HG03103 (cell line): ENCODE results near the gene ARPP19.
A peak's percentile ranks its signal among the peaks of the same experiment; 100 is the strongest.
"Not testable (repeated sequence)": the region's sequence is repeated elsewhere in the genome, so short reads cannot be mapped to it uniquely, and the experiment has no call there.

Experiments
- ATAC-seq: cut with Tn5 transposase; IDR thresholded peaks from one replicate; pipeline ENCODE4 v1.9.1; 2021; ENCODE audit warnings: low read depth; ENCODE audit not compliant: unreplicated experiment

The ARPP19 gene, protein sequence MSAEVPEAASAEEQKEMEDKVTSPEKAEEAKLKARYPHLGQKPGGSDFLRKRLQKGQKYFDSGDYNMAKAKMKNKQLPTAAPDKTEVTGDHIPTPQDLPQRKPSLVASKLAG

GRCh38 chr15:52568601-52569585 is at the start of gene ARPP19:
Gene ARPP19 (minus strand): TSS chr15:52569030. CDS start chr15:52568892, 138 bp downstream.
- ATAC-seq: peak; percentile 71

GRCh38 chr15:52617026-52617425 is 48.2 kb upstream of the ARPP19 start:
- ATAC-seq: no peak

DNA sequence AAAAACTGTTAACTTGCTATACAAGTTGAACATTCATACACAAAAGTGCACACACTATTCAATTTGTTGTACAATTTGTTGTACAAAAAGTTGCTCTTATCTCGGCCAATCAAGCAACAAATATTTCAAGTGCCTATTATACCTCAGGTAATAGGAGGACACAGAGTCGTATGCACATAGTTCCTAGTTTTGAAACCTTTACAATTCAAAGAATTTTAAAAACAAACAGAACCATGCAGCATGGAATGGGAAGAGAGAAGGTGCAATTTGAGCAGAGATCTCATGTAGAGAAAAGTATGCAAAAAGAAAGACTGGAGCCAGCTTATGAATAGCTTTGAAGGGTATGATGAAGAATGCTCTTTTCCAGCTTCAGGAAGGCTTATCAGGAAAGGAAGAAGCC is 46.5 kb upstream of the ARPP19 start:
- no peak for ATAC-seq

- no peak for ATAC-seq
Measured at GRCh38 chr15:52609593-52609992, 40.8 kb upstream of the ARPP19 start.

DNA sequence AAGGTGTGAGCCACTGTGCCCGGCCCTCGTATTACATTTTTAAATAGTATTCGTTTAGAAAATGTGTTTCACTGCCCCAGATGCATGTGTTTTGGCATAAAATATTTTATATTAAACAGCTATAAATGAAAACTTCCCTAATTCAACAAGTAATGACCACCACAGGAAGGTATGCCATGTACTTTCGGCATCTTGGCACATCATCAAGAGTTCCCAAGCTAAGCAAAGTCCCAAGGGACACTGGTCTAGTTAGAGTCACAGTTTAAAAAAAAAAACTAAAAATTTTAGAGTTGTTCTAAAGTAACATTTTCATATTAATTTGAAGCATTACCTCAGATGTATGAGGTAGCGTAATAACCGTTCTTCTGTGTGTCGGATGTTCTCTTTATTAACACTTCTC is 15.6 kb upstream of the ARPP19 start:
- ATAC-seq: no peak

DNA sequence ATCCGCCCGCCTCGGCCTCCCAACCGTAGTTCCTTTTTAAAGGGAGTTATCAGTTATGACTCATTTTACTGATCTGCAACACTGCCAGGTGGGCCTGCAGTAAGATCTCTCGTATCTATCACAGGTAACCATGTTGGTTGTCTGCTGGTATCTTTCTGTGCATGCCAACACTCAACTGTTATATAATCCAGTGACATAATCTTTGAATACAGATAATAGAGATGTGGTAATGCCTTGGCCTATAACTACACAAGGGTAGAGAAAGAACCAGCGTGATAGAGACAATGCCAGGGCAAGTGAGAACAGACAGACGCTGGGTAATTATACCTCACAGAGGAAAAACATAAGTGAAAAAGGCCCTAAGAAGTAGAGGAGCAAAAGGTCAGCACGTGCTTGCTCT is 11.0 kb upstream of the ARPP19 start:
- no peak for ATAC-seq

DNA sequence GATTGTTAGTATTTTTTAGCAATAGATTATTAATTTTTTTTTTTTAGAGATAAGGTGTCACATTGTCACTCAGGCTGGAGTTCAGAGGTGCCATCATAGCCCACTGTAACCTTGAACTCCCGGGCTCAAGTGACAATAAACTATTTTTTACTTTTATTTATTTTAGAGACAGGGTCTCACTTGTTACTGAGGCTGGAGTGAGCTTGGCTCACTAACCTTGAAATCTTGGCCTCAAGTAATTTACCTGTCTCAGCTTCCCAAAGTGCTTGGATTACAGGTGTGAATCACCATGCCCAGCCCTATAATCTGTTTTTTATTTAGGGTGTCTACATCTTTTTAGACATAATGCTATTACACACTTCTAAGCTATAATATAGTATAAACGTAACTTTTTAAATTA is 7.9 kb upstream of the ARPP19 start:
- ATAC-seq: no peak

DNA sequence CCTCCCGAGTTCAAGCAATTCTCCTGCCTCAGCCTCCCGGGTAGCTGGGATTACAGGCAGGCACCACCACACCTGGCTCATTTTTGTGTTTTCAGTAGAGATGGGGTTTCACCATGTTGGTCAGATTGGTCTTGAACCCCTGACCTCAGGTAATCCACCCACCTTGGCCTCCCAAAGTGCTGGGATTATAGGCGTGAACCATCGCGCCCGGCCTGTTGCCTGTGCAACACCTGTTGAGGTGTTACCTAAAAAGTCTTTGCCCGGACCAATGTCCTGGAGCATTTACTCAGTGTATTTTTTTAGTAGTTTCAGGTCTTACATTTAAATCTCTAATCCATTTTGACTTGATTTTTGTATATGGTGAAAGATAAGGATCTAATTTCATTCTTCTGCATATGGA is 6.7 kb upstream of the ARPP19 start:
- ATAC-seq: not testable (repeated sequence)

DNA sequence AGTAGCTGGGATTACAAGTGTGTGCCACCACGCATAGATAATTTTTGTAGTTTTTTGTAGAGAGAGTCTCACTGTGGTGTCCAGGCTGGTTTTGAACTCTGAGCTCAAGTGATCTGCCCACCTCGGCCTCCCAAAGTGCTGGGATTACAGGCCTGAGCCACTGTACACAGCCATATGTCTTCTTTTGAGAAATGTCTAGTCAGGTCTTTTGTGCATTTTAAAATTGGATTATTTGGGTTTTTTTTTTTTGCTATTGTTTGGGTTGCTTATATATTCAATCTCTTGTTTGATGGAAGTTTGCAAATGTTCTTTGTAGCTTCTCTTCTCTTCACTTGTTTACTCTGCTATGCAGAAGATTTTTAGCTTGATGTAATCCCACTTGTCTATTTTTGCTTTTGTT is 6.2 kb upstream of the ARPP19 start:
- ATAC-seq: no peak

DNA sequence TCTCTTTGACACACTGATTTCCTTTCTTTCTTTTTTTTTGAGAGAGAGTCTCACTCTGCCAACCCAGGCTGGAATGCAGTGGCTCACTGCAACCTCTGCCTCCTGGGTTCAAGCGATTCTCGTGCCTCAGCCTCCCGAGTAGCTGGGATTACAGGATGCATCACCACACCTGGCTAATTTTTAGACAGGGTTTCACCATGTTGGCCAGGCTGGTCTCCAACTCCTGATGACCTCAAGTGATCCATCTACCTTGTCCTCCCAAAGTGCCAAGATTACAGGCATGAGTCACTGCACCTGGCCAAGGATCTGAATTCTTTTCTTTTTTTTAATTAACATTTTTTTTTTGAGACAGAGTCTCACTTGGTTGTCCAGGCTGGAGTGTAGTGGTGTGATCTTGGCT is 5.8 kb upstream of the ARPP19 start:
- not testable (repeated sequence) for ATAC-seq

- no peak for ATAC-seq
Measured at GRCh38 chr15:52567871-52568600, 794 bp downstream of the ARPP19 start.

GRCh38 chr15:52566889-52567288 is 1.9 kb downstream of the ARPP19 start:
- ATAC-seq: no peak

DNA sequence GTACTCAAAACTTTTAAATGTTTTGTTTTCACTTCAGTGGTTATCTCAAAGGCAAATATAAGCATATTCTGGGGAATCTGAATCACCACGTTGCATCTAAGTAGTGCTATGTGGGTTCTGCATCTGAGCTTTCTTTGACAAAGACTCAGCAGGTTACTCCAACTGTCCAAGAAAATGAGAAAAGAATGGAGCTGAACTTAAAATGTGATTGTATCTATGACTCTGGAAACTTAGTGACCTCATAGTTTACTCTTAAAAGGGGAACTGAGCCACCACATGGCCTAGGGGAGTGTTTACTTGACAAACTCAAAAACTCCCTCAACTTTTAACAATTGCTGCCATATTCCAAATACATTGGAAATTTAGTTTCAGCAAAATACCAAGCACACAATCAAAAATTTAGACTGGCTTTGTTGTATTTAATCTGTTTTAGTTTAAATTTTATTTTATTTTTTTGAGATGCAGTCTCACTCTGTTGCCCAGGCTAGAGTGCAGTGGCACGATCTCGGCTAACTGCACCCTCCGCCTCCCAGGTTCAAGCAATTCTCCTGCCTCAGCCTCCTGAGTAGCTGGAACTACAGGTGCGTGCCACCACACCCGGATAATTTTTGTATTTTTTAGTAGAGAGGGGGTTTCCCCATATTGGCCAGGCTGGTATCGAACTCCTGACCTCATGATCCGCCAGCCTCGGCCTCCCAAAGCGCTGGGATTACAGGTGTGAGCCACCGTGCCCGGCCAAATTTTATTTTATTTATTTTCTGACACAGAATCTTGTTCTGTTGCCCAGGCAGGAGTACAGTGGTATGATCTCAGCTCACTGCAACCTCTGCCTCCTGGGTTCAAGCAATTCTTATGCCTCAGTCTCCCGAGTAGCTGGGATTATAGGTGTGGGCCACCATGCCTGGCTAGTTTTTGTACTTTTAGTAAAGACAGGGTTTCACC is 3.1 kb downstream of the ARPP19 start:
- peak; percentile 35 for ATAC-seq

- ATAC-seq: no peak
Measured at GRCh38 chr15:52563501-52564060, 5.2 kb downstream of the ARPP19 start.

DNA sequence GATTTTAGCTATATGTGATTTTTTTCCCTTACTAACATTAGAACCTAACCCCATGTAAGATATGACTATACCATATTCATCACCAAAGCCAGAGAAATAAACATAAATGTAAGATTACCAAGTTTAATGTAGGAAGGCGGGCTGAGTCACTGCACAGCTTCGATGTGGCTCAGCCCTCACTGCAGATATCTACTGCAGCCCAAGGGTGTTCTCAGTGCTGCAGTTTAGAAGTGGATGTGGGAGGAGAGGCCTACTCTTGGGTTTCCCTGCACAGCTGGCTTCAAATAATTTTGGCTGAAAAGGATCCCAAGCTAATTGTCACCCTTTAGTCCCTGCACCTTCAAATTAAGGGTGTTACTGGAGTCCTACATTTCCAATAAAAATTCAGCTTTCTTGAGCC is 9.3 kb downstream of the ARPP19 start:
- no peak for ATAC-seq

DNA sequence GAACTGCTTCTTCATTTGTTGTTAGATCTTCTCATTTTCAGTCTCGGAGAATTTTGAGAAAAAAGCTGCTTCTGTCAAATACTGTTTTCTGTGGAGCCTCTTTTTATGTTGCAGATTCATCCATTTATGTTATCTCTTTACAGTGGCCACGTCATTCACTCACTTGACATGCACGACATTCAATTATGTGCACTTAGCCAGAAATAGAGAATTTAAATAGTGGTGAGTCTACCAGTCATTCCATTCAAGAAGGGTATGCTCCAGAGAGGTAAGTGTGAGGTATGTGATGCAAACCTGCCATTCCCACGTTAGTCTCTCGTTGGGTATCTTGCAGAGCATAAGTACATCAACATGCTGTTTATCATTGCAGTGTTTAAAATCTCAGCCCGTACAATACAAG is 9.8 kb downstream of the ARPP19 start:
- ATAC-seq: no peak

- peak; percentile 81 for ATAC-seq
Measured at GRCh38 chr15:52558196-52558595, 10.6 kb downstream of the ARPP19 start.

- no peak for ATAC-seq
Measured at GRCh38 chr15:52557274-52557641, 11.6 kb downstream of the ARPP19 start.

DNA sequence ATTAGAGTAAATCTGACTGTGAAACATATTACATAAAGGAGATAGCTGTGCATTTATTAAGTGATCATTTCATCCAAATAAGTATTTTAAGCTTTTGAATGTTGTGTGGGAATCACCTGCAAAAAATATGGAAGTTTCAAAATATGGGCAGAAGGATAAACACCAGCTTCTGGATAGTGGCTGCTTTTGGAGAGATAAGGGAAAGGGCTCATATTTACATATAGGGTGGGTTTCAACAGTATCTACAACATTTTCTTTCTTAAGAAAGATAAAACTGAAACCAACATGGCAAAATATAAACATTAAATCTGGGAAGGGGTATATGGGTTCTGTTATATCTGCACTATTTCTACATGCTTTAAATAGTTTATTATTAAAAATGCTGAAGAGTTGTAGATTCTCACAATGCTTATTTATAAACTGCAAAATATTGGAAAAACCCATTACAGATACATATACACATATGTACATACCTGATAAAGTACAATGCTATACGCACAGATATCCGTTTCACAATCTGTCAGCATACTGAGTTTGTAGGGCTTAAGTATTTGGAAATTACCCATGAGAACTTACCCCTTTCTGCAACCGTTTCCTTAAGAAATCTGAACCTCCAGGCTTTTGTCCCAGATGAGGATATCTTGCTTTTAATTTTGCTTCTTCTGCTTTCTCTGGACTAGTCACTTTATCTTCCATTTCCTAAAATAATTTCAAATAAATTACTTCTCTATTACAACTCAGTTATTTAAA is 12.1 kb downstream of the ARPP19 start:
- ATAC-seq: no peak
